PC-9 (cell line): ENCODE measurements around the gene KBTBD7.

Source experiments
- EZH2 ChIP-seq: fragments of 200-600 bp; sonication (generic); IDR thresholded peaks from 2 replicates; pipeline ENCODE4 v1.8.0; 2017; ENCODE audit warnings: antibody characterized with exemption, low read depth
- TF ChIP-seq, protein P1 (sequence below): fragments of 200-600 bp; sonication (generic); conservative IDR thresholded peaks from 2 replicates; pipeline ENCODE4 v1.6.1; 2017; ENCODE audit warnings: mixed run types, antibody characterized with exemption, mild to moderate bottlenecking, moderate library complexity

DNA sequence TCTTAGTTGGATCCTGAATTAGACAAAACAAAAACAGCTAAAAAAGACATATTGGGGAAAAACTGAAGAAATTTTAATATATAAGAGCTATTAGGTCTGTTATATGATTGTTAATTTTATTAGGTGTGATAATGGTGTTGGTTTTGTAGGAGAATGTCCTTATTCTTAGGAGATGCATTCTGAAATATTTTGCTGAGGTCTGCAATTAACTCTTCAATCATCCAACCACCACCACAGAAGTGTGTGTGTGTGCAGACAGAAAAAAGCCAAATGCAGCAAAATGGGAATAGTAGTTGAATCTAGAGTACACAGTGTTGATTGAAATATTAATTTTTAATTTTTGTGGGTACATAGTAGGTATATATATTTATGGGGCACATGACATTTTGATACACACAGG lies 12.1 kb upstream of the KBTBD7 start:
- TF ChIP-seq, protein P1, sequence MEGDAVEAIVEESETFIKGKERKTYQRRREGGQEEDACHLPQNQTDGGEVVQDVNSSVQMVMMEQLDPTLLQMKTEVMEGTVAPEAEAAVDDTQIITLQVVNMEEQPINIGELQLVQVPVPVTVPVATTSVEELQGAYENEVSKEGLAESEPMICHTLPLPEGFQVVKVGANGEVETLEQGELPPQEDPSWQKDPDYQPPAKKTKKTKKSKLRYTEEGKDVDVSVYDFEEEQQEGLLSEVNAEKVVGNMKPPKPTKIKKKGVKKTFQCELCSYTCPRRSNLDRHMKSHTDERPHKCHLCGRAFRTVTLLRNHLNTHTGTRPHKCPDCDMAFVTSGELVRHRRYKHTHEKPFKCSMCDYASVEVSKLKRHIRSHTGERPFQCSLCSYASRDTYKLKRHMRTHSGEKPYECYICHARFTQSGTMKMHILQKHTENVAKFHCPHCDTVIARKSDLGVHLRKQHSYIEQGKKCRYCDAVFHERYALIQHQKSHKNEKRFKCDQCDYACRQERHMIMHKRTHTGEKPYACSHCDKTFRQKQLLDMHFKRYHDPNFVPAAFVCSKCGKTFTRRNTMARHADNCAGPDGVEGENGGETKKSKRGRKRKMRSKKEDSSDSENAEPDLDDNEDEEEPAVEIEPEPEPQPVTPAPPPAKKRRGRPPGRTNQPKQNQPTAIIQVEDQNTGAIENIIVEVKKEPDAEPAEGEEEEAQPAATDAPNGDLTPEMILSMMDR, result no peak
- no peak for TF ChIP-seq EZH2
